Activated B cell treated with CpG ODN at 0.5 μM for 24 hours (primary cell): ENCODE results near the gene UTP18. TPM values are rescaled to one million over a fixed set of nuclear protein-coding genes. Genes with fewer than 3 reads are reported as not detected.
"Not testable (repeated sequence)": the region's sequence is repeated elsewhere in the genome, so short reads cannot be mapped to it uniquely, and the experiment has no call there.

Source experiments
- ATAC-seq: fragments of 200-7000 bp; cut with Tn5 transposase; one replicate; pipeline ENCODE4 v1.10.0; 2021; ENCODE audit warnings: low read depth, mild to moderate bottlenecking, moderate library complexity
- CTCF ChIA-PET: fragments of 350-600 bp; sonication (Branson Sonifier 250); formaldehyde crosslinking; loops from one replicate; lab custom pipeline; 2021; ENCODE audit warnings: antibody characterized with exemption; lab: Charles Lee
- POLR2A ChIA-PET: fragments of 350-600 bp; sonication (Branson Sonifier 250); formaldehyde crosslinking; loops from one replicate; lab custom pipeline; 2021; ENCODE audit warnings: antibody characterized with exemption; lab: Charles Lee
- DNase-seq: peaks from one replicate; pipeline ENCODE4 v3.0.0; 2022
- H3K27ac Mint-ChIP-seq: one replicate; pipeline ENCODE4 v1.8.0; 2020; ENCODE audit warnings: mixed read lengths
- H3K27me3 Mint-ChIP-seq: one replicate; pipeline ENCODE4 v1.8.0; 2021; ENCODE audit warnings: mixed read lengths
- H3K36me3 Mint-ChIP-seq: one replicate; pipeline ENCODE4 v1.8.0; 2021; ENCODE audit warnings: low read depth, mixed read lengths
- H3K4me1 Mint-ChIP-seq: one replicate; pipeline ENCODE4 v1.8.0; 2021; ENCODE audit warnings: mixed read lengths
- H3K4me3 Mint-ChIP-seq: one replicate; pipeline ENCODE4 v1.8.0; 2020; ENCODE audit warnings: mild to moderate bottlenecking, mixed read lengths
- H3K9me3 Mint-ChIP-seq: one replicate; pipeline ENCODE4 v1.8.0; 2020; ENCODE audit warnings: mixed read lengths
- intact Hi-C: fragments of 100-400 bp; cut with micrococcal nuclease; formaldehyde crosslinking; loops from one replicate; pipeline ENCODE4 v1.15.1; 2024
- total RNA-seq: library from RNA; stranded (reverse); gene quantifications from 2 replicates; pipeline ENCODE4 v1.2.3, GENCODE V29; 2022
- TF ChIP-seq, protein P1 (sequence below): fragments of 200-600 bp; IDR thresholded peaks from one replicate; pipeline ENCODE4 v1.8.0; 2022; ENCODE audit warnings: antibody characterized with exemption, mild to moderate bottlenecking

The UTP18 gene
- total RNA-seq, 1 donor from 2014 or later = 37.0 TPM

DNA sequence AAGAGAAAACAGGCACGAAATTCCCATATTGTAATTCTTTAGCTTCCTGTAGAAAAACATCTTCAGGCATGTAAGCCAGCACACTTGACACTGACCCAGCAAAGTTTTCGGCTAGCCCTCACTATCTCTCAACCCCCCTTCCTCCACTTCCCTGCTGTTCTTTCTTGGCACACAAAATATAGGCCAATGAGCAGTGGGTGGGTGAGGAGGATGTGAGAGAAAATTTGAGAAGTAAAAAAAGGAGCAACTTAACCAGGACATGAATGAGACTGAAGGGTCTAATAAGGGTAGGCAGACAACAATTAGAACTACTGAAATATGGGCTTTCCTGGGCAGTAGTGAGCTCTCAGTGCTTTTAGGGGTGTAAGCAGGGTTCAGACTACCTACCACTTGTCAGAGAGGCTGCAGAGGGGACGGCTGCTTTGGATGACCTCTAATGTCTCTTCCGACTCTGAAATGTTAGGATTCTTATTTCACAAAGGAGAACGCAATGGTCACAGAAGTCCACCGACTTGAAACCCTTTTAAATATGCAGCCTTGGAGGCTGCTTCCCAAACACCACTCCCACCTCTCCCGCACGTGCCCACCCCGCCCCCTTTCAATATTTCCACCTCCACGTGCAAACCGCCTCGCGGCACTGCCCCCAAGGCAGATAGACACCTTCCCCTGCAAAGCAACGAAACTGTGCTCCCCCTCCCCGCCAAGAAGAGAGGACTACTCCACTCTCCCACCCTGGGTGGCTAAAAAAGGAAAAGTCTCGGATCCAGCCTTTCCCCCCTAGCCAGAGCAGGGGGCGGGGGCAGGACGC is 1.4 kb upstream of the UTP18 start:
- POLR2A ChIA-PET = no interaction called here
- CTCF ChIA-PET = no interaction called here
- peak overlapping the region; percentile 95 for H3K4me3 Mint-ChIP-seq

DNA sequence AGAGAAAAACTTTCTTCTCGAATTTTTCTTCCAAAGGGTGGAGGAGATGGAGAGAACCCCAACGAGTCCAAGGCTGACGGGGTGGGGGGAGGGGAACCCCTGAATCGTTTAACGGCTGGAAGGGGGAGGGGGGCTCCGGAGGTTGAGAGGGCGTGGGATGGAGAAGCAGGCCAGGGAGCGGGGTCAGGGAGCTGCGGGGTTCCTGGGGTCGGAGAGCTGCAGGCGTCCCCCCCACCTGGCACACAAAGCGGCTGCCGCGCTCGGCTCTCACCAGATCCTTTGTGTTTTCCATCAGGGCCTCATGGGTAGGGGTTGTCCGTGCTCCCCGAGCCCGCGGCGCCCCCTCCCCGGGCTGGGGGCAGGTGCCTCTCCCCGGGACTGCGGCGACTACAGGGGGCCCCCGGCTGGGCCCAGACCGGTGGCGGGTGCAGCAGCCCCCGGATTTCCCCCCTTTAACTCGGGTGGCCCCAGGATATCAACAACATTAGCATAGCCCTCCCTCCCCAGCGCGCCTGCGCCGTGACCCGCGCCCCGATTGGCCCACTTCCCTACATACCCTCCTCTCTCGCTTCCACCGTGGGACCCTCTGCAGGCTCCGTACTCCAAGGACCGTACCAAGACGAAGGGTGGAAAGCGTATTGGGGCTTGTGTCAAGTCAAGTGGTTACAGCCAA is 646 bp upstream of the UTP18 start, which contains the start of gene MBTD1:
MBTD1 (minus strand) TSS at position 486 of the 673 bp plus-strand sequence. CDS start 34,888 bp downstream, outside the sequence.
- Mint-ChIP-seq H3K27ac (peak within 1 kb of the TSS; percentile 99), H3K36me3 (peaks cover 51% of the 10 kb centered on the region), H3K9me3 (no peaks in the 10 kb centered on the region), H3K27me3 (no peaks in the 10 kb centered on the region), H3K4me3 (peak within 1 kb of the TSS; percentile 95), H3K4me1 (peaks cover 63% of the 10 kb centered on the region)
- ATAC-seq = peak; percentile 87
- intact Hi-C loops = loop anchor here (1.0 to 5.0 kb wide), 8 partner anchors 20 to 540 kb away; partner anchors contain the start of genes LUC7L3, NME1, SPAG9 and TOB1
- CTCF ChIA-PET = no interaction called here
- DNase-seq = peak; percentile 90
- TF ChIP-seq, protein P1, sequence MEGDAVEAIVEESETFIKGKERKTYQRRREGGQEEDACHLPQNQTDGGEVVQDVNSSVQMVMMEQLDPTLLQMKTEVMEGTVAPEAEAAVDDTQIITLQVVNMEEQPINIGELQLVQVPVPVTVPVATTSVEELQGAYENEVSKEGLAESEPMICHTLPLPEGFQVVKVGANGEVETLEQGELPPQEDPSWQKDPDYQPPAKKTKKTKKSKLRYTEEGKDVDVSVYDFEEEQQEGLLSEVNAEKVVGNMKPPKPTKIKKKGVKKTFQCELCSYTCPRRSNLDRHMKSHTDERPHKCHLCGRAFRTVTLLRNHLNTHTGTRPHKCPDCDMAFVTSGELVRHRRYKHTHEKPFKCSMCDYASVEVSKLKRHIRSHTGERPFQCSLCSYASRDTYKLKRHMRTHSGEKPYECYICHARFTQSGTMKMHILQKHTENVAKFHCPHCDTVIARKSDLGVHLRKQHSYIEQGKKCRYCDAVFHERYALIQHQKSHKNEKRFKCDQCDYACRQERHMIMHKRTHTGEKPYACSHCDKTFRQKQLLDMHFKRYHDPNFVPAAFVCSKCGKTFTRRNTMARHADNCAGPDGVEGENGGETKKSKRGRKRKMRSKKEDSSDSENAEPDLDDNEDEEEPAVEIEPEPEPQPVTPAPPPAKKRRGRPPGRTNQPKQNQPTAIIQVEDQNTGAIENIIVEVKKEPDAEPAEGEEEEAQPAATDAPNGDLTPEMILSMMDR = no peak
- POLR2A ChIA-PET = interaction anchor here (1.8 kb wide), 1 partner anchor 22 kb away, joined by 5 read pairs; no protein-coding TSS in a partner anchor

More for the DNA sequence above, 1.4 kb upstream of the UTP18 start:
- intact Hi-C loops = no loop called here
- Mint-ChIP-seq H3K27ac (peak overlapping the region; percentile 80), H3K4me1 (peaks cover 65% of the 10 kb centered on the region), H3K27me3 (no peaks in the 10 kb centered on the region), H3K36me3 (peaks cover 51% of the 10 kb centered on the region), H3K9me3 (no peaks in the 10 kb centered on the region)
- TF ChIP-seq, protein P1 = no peak
- DNase-seq (no peak), ATAC-seq (no peak)

DNA sequence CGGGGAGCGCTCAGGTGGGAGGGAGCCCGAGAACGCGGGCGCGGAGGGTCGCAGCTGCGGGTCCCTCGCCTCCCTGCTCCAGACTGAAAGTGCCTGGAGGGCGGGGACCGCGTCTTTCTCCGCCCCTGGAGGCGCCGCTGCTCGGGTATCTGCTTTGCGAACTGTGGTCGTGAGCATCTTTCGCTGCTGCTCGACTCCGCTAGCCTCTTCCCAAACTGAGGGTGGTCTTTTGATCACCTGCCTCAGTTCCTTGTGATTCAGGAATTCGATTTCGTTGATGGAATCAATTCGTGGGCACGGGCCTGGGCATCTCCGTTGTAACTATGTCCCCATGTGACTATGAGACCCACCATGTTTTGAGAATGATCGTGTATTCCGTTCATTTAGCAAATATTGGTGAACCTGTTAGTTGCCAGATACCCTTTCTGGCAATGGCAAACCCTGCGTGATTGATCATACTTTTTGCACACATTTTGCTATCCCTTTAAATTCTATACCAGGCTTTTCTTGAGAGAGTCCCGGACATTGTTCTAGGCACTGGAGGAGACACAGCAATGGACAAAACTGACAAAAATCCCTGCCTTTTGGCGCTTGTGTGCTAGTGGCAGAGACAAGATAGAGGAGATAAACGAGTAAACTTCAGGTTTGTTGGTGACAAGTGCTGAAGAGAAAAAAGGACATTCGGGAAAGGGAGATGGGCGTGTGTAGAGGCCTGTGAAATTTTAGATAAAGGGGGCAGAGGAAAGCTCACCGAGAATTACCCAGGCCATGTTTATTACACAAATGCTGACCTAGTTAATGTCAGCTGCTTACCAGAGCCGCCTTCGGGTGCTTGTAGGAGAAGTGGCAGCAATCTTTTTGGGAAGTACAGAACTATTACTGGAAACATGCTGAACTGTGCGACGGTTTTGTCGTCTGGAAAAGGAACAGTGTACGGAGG is 948 bp downstream of the UTP18 start:
- Mint-ChIP-seq H3K27me3 (no peaks in the 10 kb centered on the region), H3K9me3 (no peaks in the 10 kb centered on the region), H3K4me1 (peaks cover 57% of the 10 kb centered on the region), H3K27ac (peak overlapping the region; percentile 46), H3K4me3 (peak overlapping the region; percentile 95), H3K36me3 (peaks cover 52% of the 10 kb centered on the region)
- ChIA-PET CTCF (no interaction called here), POLR2A (interaction anchor here (0.5 to 1.8 kb wide), 3 partner anchors 23 to 95 kb away, joined by 3 to 5 read pairs (median 3); partner anchors contain the start of gene NME2)
- DNase-seq = no peak
- TF ChIP-seq, protein P1 = no peak
- intact Hi-C loops = loop anchor here (2.0 to 5.0 kb wide), 2 partner anchors 140 to 204 kb away; partner anchors contain the start of gene SPAG9
- ATAC-seq = no peak

DNA sequence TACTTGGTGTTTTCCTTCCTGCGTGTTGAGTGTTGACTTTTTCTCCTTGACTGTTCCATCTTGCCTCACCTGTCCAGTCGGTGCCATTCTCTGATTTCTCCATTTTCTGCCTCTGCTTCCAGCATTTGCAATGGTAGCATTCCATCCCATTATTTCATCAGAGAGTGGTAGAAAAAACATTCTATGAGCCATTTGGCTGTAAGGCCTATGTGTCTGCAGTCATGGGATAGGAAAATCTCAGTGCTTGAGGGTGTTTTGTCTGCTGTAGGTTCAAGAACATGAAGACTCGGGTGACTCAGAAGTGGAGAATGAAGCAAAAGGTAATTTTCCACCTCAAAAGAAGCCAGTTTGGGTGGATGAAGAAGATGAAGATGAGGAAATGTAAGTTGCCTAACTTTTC is 2.7 kb downstream of the UTP18 start:
- DNase-seq (no peak), ATAC-seq (no peak)
- ChIA-PET POLR2A (no interaction called here), CTCF (no interaction called here)
- intact Hi-C loops = loop anchor here (5.0 kb wide), 1 partner anchor 206 kb away; no protein-coding TSS in a partner anchor
- no peak overlapping the region for H3K27ac Mint-ChIP-seq
- peaks cover 51% of the 10 kb centered on the region for H3K36me3 Mint-ChIP-seq
- H3K9me3 Mint-ChIP-seq = no peaks in the 10 kb centered on the region
- peak overlapping the region; percentile 37 for H3K4me3 Mint-ChIP-seq
- peaks cover 46% of the 10 kb centered on the region for H3K4me1 Mint-ChIP-seq
- H3K27me3 Mint-ChIP-seq = no peaks in the 10 kb centered on the region
- TF ChIP-seq, protein P1 = no peak

DNA sequence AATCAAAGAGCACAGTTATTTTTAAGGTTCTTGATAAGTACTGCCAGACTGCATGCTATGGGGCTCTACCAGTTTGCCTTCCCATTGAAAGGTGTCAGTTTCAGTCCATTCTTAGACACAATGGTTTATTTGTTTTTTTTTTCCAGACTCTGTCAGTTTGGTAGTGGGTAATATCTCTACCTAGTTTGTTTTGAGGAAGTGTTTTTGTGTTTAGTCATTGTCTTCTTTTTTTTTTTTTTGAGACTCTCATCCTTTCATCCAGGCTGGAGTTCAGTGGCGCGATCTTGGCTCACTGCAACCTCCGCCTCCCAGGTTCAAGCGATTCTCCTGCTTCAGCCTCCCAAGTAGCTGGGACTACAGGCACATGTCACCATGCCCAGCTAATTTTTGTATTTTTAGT is 4.1 kb downstream of the UTP18 start:
- H3K4me3 Mint-ChIP-seq, CTCF ChIA-PET, ATAC-seq, H3K27me3 Mint-ChIP-seq, H3K9me3 Mint-ChIP-seq, H3K27ac Mint-ChIP-seq, DNase-seq: not testable (repeated sequence)
- Mint-ChIP-seq H3K36me3 (peaks cover 58% of the 10 kb centered on the region), H3K4me1 (peaks cover 35% of the 10 kb centered on the region)
- intact Hi-C loops = loop anchor here (5.0 kb wide), 1 partner anchor 207 kb away; no protein-coding TSS in a partner anchor
- POLR2A ChIA-PET = interaction anchor here (0.6 to 0.7 kb wide), 2 partner anchors 72 to 185 kb away, joined by 4 to 11 read pairs; no protein-coding TSS in a partner anchor
